Superior temporal gyrus (tissue), 1 donor: ENCODE measurements around the gene ERBB3.
"Not testable (repeated sequence)": the region's sequence is repeated elsewhere in the genome, so short reads cannot be mapped to it uniquely, and the experiment has no call there.

Experiments used
- DNase-seq: peaks from one replicate; pipeline ENCODE4 v3.0.0-alpha.2; 2016; ENCODE audit errors: extremely low spot score

ERBB3 gene

DNA sequence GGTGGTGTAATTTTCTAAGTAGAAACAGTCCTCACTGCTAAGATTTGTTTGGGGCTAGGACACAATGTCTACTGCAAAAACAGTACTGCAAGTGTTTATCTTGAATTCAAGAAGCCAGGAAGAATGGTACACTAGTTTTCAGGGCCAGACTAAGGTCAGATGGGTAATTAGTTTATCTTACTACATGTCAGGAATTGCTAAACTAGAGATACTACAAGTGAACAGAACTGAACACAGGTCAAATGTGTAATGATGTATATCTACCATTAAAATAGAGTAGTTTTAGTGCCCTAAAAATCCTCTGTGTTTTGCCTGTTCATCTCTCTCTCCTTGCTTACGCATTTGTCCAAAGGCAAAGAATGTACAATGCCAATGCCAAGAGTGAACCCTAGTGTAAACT, 34.1 kb downstream of the ERBB3 start:
- DNase-seq = no peak

DNA sequence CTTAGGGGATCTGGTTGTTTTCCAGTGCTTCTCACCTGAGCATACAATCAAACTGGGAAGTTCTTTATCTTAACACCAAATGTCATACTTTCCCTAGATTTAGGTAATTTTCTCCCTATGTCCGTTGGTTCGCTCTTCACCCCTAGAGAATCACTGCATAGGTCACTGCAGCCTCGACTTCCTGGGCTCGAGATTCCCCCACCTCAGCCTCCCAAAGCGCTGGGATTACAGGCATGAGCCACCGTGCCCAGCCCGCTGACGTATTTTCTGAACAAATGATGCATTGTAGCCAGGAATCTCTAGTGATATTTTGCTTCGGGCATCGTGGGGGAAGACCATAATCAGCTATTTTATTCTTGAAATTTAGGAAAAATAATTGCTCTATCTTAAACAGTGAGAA, 35.4 kb downstream of the ERBB3 start:
- DNase-seq = peak; percentile 15

DNA sequence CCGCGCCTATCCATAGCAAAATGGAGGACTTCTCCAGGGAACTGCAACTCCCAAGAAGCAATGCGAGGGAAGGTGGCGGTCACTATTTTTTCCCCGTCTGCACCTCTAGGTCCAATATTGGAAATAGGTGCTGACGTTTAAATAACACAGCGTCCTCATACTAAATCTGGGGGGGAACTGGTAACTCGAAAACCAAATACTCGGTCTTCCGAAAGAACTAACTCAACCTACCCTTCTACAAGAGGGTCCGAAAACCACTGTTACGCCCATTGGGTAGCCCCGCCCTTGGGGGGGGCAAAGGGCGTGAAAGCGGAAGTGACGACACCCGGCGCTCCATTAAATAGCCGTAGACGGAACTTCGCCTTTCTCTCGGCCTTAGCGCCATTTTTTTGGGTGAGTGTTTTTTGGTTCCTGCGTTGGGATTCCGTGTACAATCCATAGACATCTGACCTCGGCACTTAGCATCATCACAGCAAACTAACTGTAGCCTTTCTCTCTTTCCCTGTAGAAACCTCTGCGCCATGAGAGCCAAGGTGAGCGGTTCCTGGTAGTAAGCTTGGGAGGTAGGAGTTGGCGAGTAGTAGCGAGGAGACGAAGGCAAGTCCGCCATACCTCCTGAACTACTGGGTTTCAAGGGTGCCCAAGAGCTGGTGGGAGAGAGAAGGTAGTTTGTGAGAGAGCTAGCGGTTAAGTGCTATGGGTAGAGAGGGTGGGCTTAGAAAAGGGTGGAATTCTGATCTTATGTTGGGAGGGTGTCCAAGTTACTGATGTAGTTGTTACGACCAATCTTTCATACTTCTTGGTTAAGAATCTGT, 36.5 kb downstream of the ERBB3 start, which contains the start of gene RPL41:
TSS of gene RPL41 (plus strand) at position 367 of the 815 bp plus-strand sequence.
- DNase-seq = peak; percentile 100

DNA sequence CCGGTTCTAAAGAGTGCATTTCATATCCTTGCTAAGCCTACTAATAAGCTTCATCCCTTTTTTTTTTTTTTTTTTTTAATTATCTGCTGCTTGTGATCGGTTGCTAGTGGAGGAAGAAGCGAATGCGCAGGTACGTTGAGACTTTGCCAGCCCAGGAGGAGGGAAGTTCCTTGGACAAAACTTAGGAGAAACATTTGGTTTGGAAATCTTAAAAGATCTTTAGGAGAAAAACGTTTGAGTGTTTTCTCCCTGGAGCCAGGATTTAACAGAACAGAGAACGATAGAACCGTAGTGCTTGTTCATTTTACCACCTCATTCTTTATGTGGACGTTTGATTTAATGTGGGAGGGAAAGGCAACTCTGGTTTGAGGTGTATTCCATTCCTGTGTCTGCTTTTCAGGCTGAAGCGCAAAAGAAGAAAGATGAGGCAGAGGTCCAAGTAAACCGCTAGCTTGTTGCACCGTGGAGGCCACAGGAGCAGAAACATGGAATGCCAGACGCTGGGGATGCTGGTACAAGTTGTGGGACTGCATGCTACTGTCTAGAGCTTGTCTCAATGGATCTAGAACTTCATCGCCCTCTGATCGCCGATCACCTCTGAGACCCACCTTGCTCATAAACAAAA, 37.2 kb downstream of the ERBB3 start:
- not testable (repeated sequence) for DNase-seq

DNA sequence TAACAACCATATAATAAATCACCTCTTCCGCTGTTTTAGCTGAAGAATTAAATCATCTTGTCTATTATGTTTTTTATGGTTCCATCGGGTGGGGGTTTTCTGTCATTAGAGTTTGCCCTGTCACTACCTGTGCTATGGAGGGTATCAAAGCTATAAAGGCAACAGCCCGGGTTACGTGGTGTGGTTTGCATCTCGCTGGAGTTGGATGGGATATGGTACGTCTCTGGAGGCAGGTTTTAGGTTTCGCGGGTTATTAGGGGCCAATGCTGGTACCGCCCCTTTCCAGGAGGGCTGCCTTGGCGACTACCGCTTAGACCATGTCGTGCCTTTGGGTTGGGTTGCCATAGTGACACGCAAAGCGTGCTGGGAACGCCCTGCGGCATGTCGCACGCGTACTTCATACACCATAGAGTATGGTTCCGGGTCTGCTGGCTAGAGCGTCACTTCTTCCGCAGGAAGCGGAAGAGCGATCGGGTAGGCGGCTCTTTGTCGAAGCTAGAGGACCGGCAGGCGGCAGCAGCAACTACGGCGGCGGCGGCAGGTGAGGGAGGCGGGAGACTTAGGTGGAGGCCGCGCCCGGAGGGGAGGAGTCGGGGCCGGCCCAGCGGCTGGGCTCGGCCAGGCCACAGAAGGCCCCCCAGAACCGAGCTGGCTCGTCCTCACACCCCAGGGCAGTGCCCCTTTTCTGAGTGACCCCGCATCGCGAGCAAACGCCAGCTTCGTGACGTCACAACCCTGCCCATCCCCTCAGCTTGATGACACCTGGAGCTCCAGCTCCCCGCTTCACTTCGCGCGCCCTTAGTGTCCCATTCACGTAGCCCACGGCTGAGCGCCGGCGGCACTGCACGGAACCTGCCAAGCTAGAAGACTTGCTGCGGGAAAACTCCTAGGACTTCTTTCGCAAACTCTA, 38.1 kb downstream of the ERBB3 start, which contains the start of gene ZC3H10:
TSS of gene ZC3H10 (plus strand) at position 489 of the 910 bp plus-strand sequence. CDS start 2,297 bp downstream, outside the sequence.
- DNase-seq = peak; percentile 99

DNA sequence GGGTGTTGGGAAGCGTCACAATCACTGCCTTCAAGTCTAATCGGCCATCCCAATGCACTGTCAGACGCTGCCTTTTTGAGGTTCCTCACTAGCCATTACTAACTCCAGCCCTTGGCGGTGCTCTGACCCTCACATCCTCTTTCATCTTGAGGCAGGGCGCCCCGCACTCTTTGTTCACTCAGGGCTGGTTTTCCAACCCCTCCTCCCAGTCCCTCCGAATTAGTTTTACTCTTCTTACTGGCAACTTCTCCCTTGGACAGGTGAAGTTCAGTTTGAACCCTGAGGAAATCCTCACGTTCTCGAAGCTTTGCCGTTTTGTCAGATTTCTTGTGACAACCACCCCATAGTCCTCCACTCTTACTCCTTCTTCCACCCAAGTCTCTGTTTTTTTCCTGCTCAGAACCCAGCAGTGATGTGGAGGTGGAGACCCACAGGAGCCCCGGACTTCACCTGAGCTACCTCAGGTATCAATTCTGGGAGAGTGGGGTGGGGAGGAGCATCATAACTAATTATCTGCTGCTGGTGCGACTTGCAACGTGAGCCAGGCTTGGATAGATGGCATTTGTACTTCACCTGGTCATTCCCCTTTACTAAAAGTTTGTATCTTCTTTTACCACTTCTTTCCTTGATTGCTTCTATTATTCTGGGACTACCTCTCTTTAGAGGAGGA, 38.9 kb downstream of the ERBB3 start:
- DNase-seq = no peak

DNA sequence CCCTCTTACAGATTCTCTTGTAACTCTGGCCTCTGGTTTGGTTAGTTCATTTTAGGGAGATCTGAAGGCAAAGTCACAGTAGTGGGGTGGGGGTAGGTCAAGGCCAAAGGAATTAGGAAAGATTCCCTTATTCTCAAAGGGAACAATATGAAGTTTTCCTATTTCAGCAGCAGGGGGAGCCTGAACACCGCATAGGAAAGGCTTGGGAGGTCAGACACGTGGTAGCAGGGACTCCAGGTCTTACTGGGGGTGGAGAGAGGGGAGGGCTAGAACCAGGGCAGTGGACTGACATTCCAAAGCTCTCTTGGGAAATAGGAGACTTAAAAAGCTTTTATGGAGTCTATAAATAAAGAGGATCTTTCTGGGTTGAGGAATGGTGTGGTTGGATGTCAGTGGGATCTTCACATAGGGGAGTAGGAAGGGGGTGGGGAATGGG, 39.4 kb downstream of the ERBB3 start:
- peak; percentile 81 for DNase-seq

DNA sequence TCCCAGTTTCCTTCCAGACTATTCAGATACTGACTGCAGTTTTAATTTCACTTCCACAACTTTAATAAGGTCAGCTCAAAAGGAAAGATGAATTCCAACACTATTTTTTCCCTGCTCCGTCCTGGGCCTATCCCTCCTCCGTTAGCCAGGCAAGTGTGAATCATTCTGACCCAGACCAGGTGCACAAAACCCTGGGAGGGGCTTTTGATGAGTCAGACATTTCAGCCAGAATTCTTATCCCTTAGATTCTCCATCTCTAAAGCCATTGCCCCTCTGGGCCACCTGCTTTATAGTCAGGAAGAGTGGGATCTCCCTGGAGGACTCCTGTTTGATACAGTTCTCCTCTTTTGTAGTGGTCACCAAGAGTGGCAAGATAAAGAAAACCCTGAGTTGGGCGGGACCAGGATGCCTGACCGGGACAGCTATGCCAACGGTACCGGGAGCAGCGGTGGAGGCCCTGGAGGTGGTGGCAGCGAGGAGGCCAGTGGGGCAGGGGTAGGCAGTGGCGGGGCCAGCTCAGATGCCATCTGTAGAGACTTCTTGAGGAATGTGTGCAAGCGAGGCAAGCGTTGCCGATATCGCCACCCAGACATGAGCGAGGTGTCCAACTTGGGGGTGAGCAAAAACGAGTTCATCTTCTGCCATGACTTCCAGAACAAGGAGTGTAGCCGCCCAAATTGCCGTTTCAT, 40.3 kb downstream of the ERBB3 start:
- no peak for DNase-seq

DNA sequence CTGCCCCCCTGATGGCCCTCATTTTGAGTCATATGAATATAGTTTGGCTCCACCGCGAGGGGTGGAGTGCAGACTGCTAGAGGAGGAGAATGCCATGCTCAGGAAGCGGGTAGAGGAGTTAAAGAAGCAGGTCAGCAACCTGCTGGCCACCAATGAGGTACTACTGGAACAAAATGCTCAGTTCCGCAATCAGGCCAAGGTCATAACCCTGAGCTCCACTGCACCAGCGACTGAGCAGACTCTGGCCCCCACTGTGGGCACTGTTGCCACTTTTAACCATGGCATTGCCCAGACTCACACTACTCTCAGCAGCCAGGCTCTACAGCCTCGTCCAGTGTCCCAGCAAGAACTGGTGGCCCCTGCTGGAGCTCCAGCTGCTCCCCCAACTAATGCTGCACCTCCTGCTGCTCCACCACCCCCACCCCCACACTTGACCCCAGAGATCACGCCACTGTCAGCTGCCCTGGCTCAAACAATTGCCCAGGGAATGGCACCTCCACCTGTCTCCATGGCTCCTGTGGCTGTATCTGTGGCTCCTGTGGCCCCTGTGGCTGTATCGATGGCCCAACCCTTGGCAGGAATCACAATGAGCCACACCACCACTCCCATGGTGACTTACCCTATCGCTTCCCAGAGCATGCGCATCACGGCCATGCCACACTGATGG, 41.4 kb downstream of the ERBB3 start:
- DNase-seq = no peak

DNA sequence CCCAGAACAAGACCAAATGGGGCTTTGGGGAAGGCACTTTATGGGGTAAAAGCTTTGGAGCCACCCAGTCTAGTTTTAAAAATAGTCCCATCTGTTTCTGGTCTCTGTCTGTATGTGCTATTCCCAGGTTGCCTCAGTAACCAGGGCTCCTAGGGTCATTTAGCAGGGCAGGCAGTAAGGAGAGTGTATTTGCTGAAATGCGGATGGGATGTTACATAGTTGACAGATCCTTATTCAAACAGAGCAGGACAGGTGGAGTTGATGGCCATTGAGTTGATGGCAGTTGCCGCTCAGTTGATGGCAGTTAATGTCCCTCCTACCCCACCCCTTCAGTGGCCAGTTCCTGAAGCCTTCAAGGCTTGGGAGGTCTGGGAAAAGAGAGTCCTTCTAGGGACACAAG, 42.7 kb downstream of the ERBB3 start:
- no peak for DNase-seq

DNA sequence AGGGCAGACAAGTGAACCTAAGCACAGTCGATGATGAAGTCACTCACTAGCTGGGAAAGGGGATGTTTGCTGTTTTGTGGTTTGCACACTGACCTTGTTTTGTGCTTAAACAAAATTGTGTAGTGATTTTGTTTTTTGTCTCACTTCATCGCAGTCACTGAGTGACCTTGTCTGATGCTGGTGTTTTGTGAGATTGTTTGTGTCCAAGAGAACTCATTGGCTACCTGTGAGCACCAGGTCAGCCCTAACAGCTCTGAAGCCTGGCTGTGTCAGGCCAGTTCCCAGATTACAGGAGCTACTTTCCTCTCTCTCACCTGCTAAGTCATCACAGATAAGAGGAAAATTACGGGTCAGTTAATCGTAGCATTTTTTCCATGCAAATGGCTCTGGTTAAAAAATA, 44.2 kb downstream of the ERBB3 start:
- no peak for DNase-seq

DNA sequence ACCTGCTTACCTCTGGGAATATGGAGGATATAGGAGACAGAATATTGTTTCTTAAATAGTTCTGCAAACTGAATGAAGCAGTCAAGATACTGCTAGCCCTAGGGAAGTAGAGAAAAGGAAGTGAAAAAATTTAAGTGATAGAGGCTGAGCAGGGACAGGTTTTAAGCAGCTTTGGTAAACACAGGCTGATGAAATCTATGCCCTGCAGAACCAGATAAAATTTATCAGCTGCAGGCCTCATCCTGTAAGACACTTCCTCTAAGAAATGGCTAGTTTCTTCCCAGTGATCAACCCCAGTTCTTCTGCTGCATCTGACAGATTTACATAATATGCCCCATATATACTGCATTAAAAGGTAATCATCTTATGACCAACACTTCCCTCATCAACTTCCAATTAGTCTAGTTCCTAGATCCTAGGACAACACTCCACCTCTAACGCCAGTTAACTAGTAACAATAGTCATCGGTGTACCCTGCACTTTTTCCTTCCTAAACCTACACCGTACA, 46.8 kb downstream of the ERBB3 start:
- peak; percentile 20 for DNase-seq

DNA sequence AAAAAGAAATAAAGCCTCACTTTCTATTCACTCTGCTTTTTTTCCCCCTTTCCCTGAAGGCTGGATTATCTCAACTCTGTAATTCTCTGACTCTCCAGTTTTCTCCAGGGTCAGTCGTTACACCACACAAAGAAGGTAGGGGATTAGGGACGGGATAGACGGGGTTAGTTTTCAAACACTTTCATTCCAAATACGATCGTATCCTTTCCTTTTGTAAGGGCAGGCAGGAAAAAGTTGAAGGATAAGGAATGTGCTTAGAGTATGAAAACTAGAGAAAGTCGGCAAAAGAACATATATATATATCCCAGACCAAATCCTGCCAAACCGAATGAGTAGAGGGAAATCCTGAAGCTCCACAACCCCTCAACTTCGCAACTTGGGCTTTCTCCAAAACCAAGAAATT, 47.5 kb downstream of the ERBB3 start:
- DNase-seq = no peak

DNA sequence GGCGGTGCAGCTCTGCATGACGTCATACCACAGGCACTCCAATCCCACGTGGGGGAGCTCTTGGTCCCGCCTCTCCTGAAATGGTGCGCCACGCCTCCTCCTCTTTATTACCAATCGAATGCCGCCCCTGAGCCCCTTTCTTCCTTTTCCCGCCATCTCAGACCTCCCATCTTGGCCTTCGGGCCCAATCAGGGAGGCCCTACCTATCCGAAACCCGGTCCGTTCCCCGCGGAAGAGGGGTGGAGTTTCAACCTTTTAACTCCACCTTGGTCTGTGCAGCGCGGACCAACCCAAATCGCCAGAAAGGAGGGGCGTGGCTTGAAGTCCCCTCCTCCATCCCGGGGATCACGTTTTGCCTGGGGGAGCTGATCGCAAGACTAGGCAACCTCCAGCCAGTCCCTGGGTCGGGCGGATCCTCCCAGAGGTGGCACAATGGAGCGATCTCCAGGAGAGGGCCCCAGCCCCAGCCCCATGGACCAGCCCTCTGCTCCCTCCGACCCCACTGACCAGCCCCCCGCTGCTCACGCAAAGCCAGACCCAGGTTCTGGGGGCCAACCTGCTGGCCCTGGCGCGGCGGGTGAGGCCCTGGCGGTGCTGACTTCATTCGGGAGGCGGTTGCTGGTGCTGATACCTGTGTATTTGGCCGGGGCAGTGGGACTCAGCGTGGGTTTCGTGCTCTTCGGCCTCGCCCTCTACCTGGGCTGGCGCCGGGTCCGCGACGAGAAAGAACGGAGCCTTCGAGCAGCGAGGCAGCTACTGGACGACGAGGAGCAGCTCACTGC, 48.1 kb downstream of the ERBB3 start, which contains the start of gene ESYT1:
TSS of gene ESYT1 (plus strand) at position 380 of the 782 bp plus-strand sequence. CDS start at position 433, 53 bp downstream.
- DNase-seq = peak; percentile 98

DNA sequence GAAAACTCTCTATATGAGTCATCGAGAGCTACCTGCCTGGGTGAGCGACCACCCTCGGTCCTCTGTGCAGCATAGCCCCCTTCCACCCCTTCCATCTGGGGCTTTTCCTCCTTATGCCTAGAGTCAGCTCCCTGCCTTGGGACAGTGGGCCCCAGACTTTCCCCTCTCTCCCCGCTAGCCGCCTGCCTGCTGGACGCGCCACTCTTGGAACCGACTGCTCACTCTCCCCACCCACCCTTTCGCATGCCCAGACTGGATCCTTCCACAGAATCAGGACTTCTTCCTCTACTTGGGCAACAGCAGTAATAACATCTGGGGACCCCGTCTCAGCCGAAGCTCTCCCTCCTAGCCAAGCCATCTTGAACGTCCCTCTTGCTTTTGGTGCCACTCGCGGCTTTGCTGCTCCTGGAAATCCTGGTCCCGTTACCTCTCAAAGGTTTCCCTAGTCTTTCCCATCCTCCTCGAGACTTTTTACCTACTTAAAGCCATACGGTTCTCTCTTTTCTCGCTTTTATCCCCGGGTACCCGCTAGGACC, 48.8 kb downstream of the ERBB3 start:
- DNase-seq = peak; percentile 20

DNA sequence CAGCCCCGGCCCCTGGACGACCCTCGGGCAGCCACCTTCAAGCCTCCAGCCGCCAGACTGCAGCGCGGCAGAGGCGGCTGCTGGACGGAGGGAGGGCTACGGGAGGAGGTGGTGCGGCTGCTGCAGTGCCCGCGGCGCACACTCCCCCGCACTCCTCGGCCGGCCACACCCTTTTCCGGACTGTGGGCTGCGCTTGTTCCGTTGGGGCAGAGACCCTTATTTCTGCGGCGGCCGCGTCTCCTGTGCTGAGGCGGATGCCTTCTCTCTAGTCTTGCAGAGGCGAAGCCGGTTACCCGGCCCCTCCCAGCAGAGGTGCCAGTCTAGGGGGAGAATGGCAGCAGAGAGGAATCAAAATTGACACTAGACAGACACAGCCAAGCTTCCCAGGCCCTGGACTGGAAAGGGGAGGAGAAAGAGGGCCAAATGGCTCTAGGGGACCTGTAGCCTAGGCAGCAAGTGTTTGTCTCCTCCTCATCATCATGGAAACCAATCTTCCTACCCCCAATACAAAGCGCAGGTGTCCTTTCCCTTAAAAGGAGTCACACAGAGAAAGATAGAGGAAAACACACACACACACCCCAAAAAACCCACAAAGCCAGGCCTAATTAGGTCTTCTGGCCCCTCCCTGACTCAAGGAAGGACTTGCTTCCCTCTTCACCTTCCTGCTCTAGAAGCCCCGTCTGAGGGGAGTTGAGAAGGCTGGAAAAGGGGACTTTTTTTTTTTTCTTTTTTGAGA, 49.4 kb downstream of the ERBB3 start:
- DNase-seq = no peak

DNA sequence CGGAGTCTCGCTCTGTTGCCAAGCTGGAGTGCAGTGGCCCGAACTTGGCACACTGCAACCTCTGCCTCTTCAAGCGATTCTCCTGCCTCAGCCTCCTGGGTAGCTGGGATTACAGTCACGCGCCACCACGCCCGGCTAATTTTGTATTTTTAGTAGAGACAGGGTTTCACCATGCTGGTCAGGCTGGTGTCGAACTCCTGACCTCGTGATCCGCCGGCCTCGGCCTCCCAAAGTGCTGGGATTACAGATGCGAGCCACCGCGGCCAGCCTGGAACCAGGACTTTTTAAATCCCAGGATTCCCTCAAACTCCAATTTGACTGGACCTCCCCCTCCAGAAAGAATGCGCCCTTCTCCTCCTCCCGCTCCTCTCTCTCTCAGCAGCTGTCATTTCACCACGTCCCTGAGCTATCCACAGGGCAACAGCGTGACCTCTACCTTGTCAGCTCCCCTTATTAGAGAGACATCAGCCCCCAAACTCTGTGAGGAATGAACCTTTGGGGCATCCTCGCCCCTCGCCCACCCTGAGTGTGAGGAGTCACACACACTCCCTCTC, 50.1 kb downstream of the ERBB3 start:
- DNase-seq = no peak

DNA sequence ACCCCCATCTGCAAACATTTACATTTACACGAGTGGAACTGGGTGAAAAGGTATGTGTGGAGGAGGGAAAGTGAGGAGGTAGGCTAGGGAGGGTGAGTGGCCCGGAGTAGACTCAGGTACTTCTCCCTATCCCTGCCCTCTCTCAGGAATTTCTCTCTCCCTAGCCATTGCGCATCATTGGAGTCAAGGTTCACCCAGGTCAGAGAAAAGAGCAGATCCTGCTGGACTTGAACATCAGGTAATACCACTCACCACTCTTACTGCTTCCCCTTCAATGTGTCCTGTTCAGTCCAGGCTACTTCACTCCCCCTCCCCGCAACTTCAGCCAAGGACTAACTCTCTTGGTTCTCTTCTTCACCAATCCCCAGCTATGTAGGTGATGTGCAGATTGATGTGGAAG, 50.9 kb downstream of the ERBB3 start:
- DNase-seq = no peak
